GM18870 (cell line): ENCODE measurements around the gene CCDC85C.

Experiments
- ATAC-seq: cut with Tn5 transposase; IDR thresholded peaks from one replicate; pipeline ENCODE4 v1.9.1; 2021; ENCODE audit warnings: moderate library complexity; ENCODE audit not compliant: unreplicated experiment

Gene CCDC85C

DNA sequence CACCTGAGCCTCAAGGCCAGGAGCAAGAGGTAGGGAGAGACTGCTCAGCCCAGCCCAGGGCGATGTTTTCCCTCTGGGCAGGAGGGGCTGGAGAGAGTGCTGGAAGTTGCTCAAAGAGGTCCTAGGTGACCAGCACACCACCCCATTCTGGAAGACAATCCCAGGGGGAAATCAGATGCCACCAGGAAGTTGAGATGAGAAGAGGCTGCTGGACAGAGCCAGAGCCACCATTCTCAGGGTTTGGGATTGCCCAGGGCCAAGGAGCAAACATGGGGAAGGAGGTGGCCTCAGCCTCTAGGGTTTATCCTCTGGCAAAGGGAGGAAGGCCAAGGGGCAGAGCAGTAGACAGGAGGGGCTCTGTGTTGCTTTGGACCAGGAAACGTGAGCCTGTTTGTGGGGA lies 11.6 kb downstream of the CCDC85C start:
- ATAC-seq: no peak

DNA sequence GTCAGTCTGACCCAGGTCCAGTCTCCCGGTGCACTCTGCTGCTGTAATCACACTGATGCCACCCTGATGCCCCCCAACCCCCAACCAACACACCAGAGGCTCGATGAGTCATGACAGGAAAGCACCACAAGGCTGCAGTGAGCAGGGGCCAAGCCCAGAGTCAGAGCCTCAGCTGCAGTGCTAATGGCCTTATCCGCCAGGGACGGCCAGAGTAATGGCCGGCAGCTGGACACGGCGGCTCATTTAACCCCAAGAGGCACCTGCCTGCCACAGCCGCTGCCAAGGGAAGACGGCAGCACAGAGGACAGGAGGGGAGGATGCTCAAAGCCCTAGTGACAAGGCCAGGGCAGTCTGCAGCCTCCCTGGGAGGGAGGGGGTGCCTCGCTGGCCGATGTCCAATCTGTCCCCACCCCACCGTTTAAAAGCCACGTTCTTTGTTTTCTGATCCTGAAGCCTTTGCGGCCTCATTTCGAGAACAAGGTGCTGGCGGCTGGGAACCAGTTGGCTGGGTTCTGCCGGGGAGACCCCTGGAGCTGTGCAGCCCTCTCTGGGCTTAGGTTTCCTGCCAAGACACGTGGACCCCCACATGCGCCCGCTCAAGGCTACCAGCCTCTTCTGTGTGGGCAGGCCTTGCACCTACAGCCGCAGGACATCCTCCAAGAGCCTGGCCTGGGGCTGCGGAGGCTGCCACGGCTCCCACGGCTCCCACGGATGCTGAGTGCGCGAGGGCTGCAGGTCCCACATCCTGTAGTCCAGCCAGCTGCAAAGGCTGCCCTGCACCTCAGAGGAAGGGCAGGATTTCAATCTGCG lies 13.1 kb downstream of the CCDC85C start:
- no peak for ATAC-seq

DNA sequence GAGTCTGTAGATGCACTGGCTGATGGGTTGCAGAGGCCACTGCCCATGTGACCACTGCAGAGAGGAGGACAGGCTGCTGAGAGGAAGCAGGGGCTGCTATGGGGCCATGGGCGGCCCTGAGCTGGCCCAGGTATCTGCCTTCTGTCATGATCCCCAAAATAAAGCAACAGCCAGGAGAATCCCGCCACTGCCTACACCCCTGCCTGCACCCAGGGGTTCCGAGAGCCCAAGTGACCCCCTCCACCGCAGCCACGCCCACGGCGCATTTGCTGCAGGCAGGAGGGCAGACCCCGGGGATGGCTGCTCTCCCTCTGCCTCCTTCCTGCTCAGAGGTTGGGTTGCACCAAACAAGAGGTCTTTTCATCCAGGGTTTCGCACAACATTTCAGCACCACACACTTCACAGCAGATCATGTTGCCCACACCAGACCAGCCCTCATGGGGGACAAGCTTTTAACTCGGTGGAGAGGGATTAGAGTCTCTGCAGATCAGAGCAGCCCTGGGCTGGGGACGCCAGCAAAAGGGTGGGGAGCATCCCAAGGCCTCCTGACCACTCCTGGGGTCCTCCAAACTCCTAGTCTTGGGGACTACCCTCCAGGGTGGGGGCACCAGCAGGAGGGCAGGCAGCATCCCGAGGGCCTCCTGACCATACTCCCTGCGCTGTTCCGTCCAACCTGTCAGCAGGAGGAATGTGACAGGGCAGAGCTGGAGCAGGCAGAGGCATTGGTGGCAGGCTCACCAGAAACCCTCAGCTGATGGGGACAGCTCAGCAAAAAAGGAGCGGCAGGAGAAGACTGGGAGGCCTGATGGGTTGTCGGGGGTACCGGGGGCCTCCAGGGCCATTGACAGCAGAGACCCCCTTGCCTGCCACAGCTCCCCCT lies 14.1 kb downstream of the CCDC85C start:
- ATAC-seq: no peak

DNA sequence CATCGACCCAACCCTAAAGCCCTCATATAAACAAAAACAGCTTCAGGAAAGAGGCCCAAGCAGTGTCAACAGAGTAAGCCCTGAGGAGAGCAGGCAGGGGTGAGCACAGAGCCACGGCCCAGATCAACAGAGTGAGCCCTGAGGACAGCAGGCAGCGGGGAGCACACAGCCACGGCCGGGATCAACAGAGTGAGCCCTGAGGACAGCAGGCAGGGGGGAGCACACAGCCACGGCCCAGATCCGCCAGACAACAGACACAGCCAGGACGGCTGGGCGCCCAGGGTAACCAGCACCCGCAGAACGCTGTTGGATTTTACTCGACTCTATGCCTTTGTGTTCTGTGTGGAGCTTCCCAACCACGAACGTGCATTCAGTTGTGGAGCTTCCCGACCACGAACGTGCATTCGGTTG lies 15.0 kb downstream of the CCDC85C start:
- no peak for ATAC-seq

DNA sequence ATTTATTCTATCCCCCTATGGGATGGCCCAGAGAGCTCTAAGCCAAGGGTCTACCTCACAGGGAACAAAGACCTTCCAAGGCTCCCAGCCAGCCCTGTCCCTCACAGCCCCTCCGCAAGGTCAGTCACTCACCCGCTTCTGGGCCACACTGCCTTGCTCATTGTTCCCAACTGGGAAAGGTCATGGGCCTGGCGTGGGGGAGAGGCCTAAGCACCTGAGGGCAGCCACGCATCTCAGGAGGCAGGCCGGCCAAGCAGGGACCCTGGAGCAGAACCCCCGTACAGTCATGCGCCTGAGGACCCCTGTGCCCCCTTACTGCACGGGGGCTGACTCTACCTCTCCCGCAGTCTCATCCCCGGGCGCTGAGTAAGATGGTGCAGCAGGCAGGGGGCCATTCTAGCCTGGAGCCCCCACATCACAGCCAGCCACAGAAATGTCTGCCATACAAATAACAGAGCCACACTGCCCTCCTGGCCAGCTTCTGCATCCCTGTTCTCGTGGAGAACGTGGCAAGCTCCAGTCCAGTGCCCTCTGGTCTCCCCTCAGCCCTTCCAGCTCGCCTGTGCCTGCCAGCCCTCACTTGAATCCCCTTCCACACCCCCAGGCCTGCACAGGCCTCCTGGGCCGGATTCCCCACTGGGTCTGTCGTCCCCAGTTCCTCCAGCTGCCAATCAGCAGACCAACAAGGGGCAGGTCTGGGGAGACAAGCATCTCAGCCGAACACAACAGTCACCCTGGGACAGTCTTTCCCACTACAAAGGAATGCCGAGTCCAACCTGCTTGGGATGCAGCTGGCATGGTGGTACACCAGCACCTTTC lies 16.3 kb downstream of the CCDC85C start:
- no peak for ATAC-seq

DNA sequence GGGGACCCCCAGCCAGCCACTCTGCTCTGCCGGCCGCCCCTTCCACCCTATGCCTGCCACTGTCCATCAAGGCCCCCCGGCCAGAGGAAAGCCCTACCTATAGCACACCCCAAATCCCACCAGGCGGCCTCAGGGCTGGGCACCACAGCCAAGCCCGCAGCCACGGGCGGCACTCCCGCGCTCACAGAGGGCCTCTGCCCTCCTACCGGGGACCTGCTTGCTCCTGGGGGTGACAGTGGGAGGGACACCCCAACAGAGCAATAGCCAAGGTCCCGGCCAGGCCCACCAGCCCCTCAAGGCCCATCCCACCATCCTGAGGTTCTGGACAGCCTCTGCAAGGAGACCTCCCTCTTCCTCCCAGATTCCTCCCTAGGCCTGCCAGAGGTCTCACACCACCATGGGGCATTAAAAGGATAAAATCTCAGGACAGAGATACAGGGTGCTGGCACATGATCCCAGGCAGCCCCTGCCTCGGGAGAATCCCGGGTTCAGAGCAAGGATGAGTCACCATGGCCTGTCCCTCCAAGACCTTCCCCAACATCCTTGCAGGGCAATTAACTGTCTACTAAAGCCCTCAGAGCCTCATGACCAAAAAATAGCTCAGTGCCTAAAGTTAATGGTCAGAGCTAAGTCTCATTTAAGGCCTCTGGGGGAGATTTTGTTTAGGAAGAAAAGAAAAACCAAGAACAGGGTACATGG lies 17.1 kb downstream of the CCDC85C start:
- no peak for ATAC-seq

DNA sequence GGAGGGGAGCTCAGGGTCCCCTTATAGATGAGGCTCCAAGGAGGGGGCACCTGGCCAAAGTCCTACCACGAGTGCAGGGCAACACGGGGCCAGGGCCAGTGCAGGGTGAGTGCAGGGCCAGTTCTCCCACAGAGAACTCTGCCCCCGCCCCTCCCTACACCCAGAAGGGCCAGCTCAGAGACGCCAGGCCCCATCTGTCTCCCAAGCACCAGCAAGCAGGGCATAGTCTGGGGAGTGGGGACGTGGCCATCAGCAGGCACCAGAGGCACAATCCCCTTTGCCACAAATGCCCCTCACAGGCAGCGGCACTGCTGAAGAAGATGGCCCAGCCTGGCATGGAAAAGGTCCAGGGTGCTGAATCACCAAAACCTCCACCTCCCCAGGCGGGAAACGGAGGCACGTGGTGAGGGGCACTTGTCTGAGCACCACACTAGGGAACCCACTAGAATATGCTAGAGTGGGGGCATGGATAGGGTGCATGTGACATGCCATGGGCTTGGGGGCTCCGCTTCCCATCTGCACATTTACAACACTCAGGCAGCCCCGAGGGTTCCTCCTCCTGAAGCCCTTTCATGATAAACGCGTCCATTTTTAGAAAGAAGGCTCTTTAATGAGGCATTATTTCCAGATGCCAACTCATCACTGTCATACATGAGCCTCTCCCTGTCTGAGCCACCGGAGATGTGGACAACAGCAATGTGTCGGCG lies 17.8 kb downstream of the CCDC85C start:
- no peak for ATAC-seq

DNA sequence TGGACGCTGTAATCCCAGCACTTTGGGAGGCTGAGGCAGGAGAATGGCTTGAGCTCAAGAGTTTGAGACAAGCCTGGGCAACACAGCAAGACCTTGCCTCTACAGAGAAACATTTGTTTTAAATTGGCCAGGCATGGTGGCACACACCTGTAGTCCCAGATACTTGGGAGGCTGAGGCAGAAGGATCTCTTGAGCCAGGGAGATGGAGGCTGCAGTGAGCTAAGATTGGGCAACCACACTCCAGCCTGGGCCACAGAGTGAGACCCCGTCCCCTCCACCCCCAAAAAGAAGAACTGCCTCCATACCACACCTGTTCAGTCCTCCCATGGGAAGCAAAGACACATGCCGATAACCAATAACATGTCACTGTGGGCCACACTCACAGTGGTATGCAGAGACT lies 19.2 kb downstream of the CCDC85C start:
- ATAC-seq: no peak

DNA sequence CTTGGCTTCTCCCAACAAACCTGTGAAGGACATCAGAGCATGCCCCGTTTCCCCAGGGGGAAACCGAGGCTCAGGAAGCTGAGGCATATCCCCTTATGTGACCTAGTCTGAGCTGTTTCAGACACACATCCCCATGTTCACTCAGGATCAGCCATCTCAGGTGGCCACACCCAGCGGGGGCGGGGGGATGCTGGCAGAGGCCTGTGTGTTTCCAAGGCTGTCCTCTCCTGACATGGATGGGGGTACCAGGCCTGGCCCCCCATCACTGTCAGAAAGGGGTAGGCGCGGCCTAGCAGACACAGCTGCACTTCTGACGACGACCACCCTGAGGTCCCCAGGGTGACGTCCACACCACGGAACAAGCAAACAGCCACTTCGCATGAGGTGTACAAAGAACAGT lies 22.1 kb downstream of the CCDC85C start:
- no peak for ATAC-seq

DNA sequence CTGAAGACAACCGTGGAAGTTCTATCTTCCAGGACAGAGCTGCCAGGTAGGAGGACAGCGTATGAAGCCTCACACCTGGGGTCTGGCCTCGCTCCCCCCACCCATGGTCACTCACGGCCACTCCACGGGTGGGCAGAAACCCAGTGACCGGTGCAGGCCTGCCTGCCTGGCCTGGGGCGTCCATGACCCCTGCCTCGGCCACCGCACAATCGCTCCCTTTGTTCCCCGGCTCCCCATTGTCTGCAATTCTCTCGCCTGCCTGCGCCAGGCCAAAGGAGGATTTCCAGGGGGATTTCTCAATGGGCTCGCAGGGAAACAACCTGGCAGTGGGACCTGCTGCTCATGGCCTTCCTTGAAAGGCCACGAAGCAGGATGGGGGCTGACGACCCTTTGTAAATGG lies 22.6 kb downstream of the CCDC85C start:
- no peak for ATAC-seq

DNA sequence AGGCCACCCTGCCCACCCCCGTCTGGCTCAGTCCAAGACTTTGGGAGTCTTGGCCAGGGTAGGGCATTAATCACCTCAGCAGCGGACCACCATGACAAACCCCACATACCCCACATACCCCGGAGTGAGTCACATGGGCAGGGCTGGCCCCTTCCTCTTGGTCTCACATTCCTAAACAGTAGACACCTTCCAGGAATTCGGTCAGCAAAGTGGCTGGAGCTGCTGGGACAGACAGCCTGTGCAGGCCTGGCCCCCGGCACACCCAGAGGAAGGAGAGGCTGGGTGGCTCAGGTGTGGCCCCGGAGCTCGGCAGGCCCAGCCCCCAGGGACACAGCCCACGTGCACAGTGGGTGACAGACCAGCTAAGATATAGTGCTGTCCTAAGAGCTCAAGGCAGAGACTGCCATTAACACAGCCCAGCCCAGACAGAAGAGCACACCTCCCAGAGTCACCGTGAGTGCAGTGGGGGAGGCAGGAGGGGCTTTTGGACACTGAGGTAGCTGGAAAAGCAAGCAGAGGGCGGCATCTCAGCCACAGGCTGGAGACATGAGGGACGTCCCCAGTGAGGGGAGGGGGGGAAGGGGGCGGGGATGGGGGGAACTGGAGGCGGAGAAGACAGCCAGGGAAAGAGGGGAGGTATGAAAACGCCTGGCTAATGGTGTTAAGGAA lies 24.0 kb downstream of the CCDC85C start:
- ATAC-seq: no peak

DNA sequence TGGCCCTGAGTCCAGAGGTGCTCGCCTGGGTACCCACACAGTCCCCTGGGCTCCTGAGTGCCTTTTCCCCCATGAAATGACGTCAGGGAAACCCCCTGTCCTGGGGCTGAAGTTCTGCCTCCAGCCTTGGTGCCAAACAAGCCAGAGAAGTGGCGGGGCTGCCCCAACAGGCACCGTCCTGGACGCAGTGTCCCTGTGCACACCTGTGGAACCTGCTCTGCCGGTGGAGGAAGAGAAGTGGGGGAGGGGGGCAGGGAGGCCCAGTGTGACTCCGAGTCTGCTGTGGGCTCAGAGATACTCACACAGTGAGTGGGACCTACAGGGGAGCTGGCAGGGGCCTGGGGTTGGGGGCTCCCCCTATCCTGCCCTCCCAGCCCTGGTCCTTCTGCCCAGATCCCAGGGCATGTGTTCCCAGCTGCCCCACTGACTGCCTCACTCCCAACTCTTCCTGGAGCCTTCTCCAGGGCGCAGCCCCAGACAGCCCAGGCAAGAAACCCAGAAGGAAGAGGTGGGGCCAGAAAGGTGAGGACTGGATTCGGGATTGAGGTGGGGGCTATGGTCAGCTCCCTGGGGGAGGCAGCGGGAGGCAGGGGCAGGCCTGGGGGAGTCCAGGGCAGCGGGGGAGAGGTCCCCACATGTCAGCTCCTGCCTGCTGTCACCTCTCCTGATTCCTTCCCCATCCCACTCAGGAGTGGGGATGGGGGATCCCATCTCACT lies 24.7 kb downstream of the CCDC85C start:
- ATAC-seq: no peak

DNA sequence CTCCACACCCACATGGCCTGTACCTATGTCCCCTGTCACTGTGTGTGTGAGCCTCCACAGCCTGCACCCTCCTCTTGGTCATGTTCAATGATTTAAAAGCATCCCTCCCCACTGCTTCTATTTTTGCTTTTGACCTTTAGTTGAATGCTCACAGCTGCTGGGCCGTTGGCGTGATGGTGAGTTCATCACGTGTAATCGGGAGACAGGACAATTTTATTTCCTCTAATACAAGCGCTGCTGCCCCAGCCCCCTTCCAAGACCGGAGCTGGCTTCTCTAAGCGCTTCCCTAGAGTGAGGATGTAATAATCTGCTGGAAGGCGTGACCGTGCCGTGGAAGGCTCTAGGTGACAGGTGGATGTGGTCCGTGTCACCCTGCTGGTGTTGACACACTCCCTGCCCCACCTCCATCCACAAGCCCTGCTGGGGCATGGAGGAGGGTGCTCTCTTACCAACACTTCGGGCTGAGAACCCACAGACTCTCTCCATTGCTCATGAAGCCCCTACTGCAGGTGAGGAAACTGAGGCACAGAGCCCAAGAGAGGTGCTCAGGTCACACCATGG lies 25.4 kb downstream of the CCDC85C start:
- ATAC-seq: no peak

DNA sequence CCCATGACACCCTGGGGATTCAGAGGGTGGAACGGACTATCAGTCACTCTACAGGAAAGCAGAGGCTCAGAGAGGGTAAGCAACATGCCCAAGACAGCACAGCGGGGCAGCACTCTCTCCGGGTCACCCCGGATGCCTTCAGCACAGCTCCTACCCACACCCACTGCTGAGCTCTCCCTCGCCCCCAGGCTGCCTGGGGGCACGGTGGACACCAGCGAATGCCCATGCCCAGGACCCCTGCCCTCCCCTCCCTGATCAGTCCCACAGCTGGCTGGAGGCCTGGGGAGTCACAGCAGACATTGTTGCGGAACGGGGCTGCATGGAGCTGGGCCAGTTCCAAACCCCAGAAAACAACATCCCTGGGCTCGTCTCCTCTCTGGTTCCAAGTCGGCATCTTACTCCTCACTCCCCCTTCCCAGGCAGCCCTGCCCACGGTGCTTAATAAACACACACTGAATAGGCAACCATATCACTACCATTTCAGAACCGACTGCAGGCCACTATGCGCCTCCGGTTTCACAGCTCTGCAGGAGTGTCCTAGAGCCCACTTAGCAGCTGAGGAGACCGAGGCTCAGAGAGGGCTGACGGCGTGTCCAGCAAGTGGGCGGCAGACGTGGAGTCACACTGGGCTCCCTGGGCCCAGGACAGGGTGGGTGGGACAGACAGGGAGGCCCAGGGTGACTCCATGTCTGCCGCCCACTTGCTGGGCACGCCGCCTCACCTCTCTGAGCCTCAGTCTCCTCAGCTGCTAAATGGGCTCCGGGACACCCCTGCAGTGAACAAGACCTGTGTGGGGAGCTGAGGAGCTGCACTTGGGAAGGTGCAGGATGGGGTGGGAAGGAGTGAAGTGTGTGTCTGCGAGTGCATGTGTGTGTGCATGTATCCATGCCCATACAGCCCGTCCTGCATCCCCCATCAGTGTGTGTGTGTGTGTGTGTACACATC lies 27.0 kb downstream of the CCDC85C start:
- no peak for ATAC-seq

DNA sequence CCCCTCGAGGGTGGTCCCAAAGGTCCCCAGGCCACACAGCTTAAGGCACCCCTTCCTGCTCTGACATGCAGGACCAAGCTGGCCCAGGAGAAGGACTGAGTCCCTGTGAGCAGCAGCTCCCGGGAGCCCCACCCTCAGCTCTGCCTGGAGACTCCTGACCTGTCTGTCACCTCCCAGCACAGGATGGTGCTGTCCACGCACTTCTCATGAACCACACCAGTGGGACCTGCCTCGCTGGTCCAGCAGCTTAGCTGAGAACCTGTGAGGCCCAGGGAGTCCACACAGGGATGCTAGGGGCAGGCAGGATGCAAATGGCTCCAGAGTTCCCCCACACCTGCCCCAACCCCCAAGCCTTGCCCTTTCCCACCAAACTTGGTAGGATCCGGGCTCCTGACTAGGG lies 27.7 kb downstream of the CCDC85C start:
- ATAC-seq: no peak

DNA sequence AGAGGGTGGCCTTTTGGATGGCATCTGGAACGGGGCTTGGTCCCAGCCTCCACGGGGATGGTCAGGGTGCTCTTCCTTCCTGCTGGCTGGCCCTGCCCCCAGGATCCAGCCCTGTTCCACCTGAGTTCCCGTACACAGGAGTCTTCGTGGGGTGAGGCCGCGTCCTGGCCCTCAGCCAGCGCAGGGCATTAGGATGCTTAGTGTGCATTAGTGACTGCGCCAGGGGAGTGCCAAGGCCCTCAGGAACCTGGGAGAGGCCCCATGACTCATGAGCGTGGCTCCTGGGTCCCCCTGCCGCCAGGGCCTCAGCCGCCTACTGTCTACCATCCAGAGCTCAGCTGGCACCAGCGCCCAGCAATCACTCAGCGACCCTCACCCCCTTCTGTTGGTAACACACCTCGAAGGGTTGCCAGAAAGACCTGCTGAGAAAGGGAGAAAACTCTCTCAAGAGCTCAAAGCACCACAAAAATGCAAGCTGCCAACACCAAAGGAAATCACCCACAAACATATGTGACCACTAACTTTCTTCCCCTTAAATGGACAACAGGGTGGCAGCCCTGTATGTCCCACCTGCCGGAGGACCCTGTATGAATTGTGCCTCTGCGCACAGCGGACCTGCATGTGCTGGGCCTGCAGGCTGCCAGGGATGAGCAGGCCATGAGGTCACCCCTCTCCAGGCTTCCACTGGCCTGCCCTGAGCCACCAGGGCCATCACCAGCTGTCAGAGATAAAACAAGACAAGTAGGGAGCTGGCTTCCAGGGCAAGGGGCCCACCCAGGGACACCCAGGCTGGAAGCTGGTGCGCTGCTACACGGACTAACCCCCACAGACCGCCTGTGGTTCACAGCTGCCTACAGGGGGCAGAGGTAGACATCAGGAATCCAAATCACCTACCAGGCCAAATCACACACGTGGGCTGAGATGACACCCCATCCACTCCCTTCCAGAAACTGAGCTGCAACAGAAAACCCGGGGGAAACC lies 28.7 kb downstream of the CCDC85C start:
- ATAC-seq: no peak
